IMR-90 (cell line): ENCODE data around the gene CWC27. TPM values are rescaled to one million over a fixed set of nuclear protein-coding genes. Genes with fewer than 3 reads are reported as not detected.

ENCODE experiments used
- ATAC-seq: fragments of 200-7000 bp; cut with Tn5 transposase; 2 replicates; pipeline ENCODE4 v1.9.1; 2020; ENCODE audit warnings: low read depth, mild to moderate bottlenecking, moderate library complexity
- BruUV-seq: library from RNA; stranded (reverse); fragments of 400-500 nt; replicated peaks from 2 replicates; lab custom pipeline; 2021; lab: Mats Ljungman, UMichigan
- CTCF ChIA-PET: fragments of 300-600 bp; formaldehyde crosslinking; extraction: SDS; loops from one replicate; lab custom pipeline; 2021; ENCODE audit warnings: antibody characterized with exemption; lab: Yijun Ruan, JAX
- POLR2A ChIA-PET: fragments of 300-600 bp; sonication (Branson Sonifier 250); formaldehyde crosslinking; loops from one replicate; lab custom pipeline; 2022; ENCODE audit warnings: antibody characterized with exemption; ENCODE audit not compliant: unreplicated experiment; lab: Charles Lee
- DNase-seq: peaks from one replicate; pipeline ENCODE4 v3.0.0; 2013
- H2AFZ ChIP-seq: replicated peaks from 2 replicates; pipeline ENCODE3; 2013; ENCODE audit warnings: low read length, mild to moderate bottlenecking; ENCODE audit not compliant: poor library complexity
- H2AK5ac ChIP-seq: 2 replicates; pipeline ENCODE4 v1.6.1; 2013; ENCODE audit warnings: low read depth, low read length, inconsistent platforms
- H2AK9ac ChIP-seq: replicated peaks from 2 replicates; pipeline ENCODE3; 2013; ENCODE audit warnings: mild to moderate bottlenecking, low read depth, low read length, moderate library complexity; ENCODE audit not compliant: poor library complexity
- H2BK120ac ChIP-seq: 2 replicates; pipeline ENCODE4 v1.6.1; 2013; ENCODE audit warnings: low read depth, low read length, inconsistent platforms
- H2BK15ac ChIP-seq: 3 replicates; pipeline ENCODE4 v1.6.1; 2013; ENCODE audit warnings: low read depth, low read length, inconsistent platforms
- H2BK20ac ChIP-seq: 2 replicates; pipeline ENCODE4 v1.6.1; 2013; ENCODE audit warnings: low read depth, mild to moderate bottlenecking, inconsistent platforms, low read length, moderate library complexity
- H2BK5ac ChIP-seq: 2 replicates; pipeline ENCODE4 v1.6.1; 2013; ENCODE audit warnings: mild to moderate bottlenecking, low read depth, low read length, inconsistent platforms; ENCODE audit not compliant: poor library complexity, severe bottlenecking
- H3K14ac ChIP-seq: replicated peaks from 2 replicates; pipeline ENCODE4 v1.6.1; 2013; ENCODE audit warnings: low read depth, low read length, inconsistent platforms
- H3K18ac ChIP-seq: 2 replicates; pipeline ENCODE4 v1.6.1; 2013; ENCODE audit warnings: low read depth, low read length, control low read depth
- H3K23ac ChIP-seq: 2 replicates; pipeline ENCODE4 v1.6.1; 2013; ENCODE audit warnings: low read depth, low read length, inconsistent platforms
- H3K27ac ChIP-seq: 2 replicates; pipeline ENCODE4 v1.5.1; 2013; ENCODE audit warnings: mild to moderate bottlenecking, control low read depth, low read length; ENCODE audit not compliant: insufficient read depth
- H3K27me3 ChIP-seq: 2 replicates; pipeline ENCODE4 v1.6.1; 2013; ENCODE audit warnings: low read length; ENCODE audit not compliant: control insufficient read depth, insufficient read depth
- H3K36me3 ChIP-seq: 2 replicates; pipeline ENCODE4 v1.6.1; 2013; ENCODE audit warnings: low read length, mixed read lengths; ENCODE audit not compliant: control insufficient read depth, insufficient read depth
- H3K4ac ChIP-seq: 2 replicates; pipeline ENCODE4 v1.6.1; 2013; ENCODE audit warnings: low read depth, low read length, inconsistent platforms
- H3K4me1 ChIP-seq: 2 replicates; pipeline ENCODE4 v1.6.1; 2013; ENCODE audit warnings: low read length, mixed read lengths; ENCODE audit not compliant: control insufficient read depth, insufficient read depth
- H3K4me2 ChIP-seq: 2 replicates; pipeline ENCODE4 v1.6.1; 2013; ENCODE audit warnings: low read depth, mild to moderate bottlenecking, control low read depth, low read length, moderate library complexity
- H3K4me3 ChIP-seq: 2 replicates; pipeline ENCODE4 v1.5.1; 2013; ENCODE audit warnings: low read depth, mild to moderate bottlenecking, control low read depth, low read length, moderate library complexity; ENCODE audit not compliant: insufficient read depth
- H3K56ac ChIP-seq: 2 replicates; pipeline ENCODE4 v1.6.1; 2013; ENCODE audit warnings: low read length, inconsistent platforms; ENCODE audit not compliant: insufficient read depth; ENCODE audit errors: extremely low read depth
- H3K79me1 ChIP-seq, 2 experiments: 2 replicates each; pipeline ENCODE4 v1.6.1; 2013; ENCODE audit warnings: low read length in 2 of 2, inconsistent platforms in 1 of 2, low read depth in 1 of 2
- H3K9ac ChIP-seq: 2 replicates; pipeline ENCODE4 v1.6.1; 2013; ENCODE audit warnings: low read depth, low read length, control low read depth
- H3K9me1 ChIP-seq: 2 replicates; pipeline ENCODE4 v1.6.1; 2013; ENCODE audit warnings: low read length, inconsistent platforms; ENCODE audit not compliant: insufficient read depth
- H3K9me3 ChIP-seq: 2 replicates; pipeline ENCODE4 v1.6.1; 2013; ENCODE audit warnings: low read length; ENCODE audit not compliant: control insufficient read depth, insufficient read depth
- H4K20me1 ChIP-seq: 2 replicates; pipeline ENCODE4 v1.6.1; 2013; ENCODE audit warnings: low read length, inconsistent platforms; ENCODE audit not compliant: insufficient read depth
- H4K5ac ChIP-seq: 2 replicates; pipeline ENCODE4 v1.6.1; 2013; ENCODE audit warnings: mild to moderate bottlenecking, low read depth, low read length, control low read depth
- H4K8ac ChIP-seq, 2 experiments: 2 replicates each; pipeline ENCODE4 v1.6.1; 2013; ENCODE audit warnings: low read depth in 2 of 2, low read length in 2 of 2, control low read depth in 1 of 2, inconsistent platforms in 1 of 2
- H4K91ac ChIP-seq: 2 replicates; pipeline ENCODE4 v1.6.1; 2013; ENCODE audit warnings: low read depth, low read length, inconsistent platforms; ENCODE audit not compliant: insufficient read depth
- CEBPB ChIP-seq: IDR thresholded peaks from 2 replicates; pipeline ENCODE4 v1.6.1; 2012; ENCODE audit warnings: low read depth, low read length, improper control_type of control experiment
- CHD1 ChIP-seq: IDR thresholded peaks from 2 replicates; pipeline ENCODE4 v1.6.1; 2012; ENCODE audit warnings: low read depth, low read length, improper control_type of control experiment
- FOS ChIP-seq: fragments of 150-350 bp; IDR thresholded peaks from 2 replicates; pipeline ENCODE4 v1.6.1; 2016; ENCODE audit warnings: low read depth, low read length
- MXI1 ChIP-seq: IDR thresholded peaks from 2 replicates; pipeline ENCODE4 v1.6.1; 2012; ENCODE audit warnings: low read depth, mild to moderate bottlenecking, low read length, moderate library complexity, borderline replicate concordance
- NFE2L2 ChIP-seq: fragments of 150-350 bp; IDR thresholded peaks from 2 replicates; pipeline ENCODE4 v1.6.1; 2016; ENCODE audit warnings: low read depth, mild to moderate bottlenecking, low read length
- POLR2A ChIP-seq: IDR thresholded peaks from 2 replicates; pipeline ENCODE4 v1.6.1; 2012; ENCODE audit warnings: mild to moderate bottlenecking, low read depth, low read length
- RFX5 ChIP-seq: IDR thresholded peaks from 2 replicates; pipeline ENCODE4 v1.8.0; 2012; ENCODE audit warnings: low read depth, mild to moderate bottlenecking, low read length, moderate library complexity
- SMC3 ChIP-seq: fragments of 150-350 bp; IDR thresholded peaks from 2 replicates; pipeline ENCODE4 v1.6.1; 2016; ENCODE audit warnings: low read depth, mild to moderate bottlenecking, antibody characterized with exemption, low read length, moderate library complexity
- USF2 ChIP-seq: fragments of 150-350 bp; IDR thresholded peaks from 2 replicates; pipeline ENCODE4 v1.6.1; 2017; ENCODE audit warnings: mild to moderate bottlenecking, antibody characterized with exemption, low read length, low read depth
- WGBS, 2 experiments: methylation state at CpG; one replicate each; pipeline versions ENCODE4 v1.1.5 to v1.1.7; 2013; ENCODE audit warnings: missing lambda C conversion rate in 2 of 2; ENCODE audit not compliant: insufficient read length in 1 of 2; ENCODE audit errors: extremely low coverage in 2 of 2; 5-methylcytosine and 5-hydroxymethylcytosine counted together
- dilution Hi-C: fragments of 300-500 bp; cut with HindIII; formaldehyde crosslinking; loops from one replicate; pipeline ENCODE4 v1.14.3; 2018; ENCODE audit warnings: low sequenced_read_pairs; ENCODE audit not compliant: unreplicated experiment
- in situ Hi-C: fragments of 300-500 bp; cut with MboI; formaldehyde crosslinking; loops from 3 replicates; pipeline ENCODE4 v1.14.3; 2019; ENCODE audit warnings: low sequenced_read_pairs, inconsistent platforms, mixed read lengths
- intact Hi-C: fragments of 100-400 bp; cut with micrococcal nuclease; formaldehyde crosslinking; loops from 2 replicates; pipeline ENCODE4 v1.10.0; 2022
- polyA plus RNA-seq, 3 experiments: library from polyadenylated mRNA; depleted of rRNA; stranded (reverse); fragments of >200 nt; gene quantifications; 2 replicates each; pipeline ENCODE4 v1.2.3, GENCODE V29; 2012; ENCODE audit warnings: low replicate concordance in 1 of 3
- total RNA-seq: library from RNA; depleted of rRNA; stranded (reverse); fragments of >200 nt; gene quantifications from 2 replicates; pipeline ENCODE4 v1.2.3, GENCODE V29; 2012
- TF ChIP-seq, protein P1 (sequence below): fragments of 150-350 bp; IDR thresholded peaks from 2 replicates; pipeline ENCODE4 v1.6.1; 2016; ENCODE audit warnings: low read depth, mild to moderate bottlenecking, low read length, moderate library complexity, borderline replicate concordance
- TF ChIP-seq, protein P2 (sequence below): conservative IDR thresholded peaks from 2 replicates; pipeline ENCODE4 v1.5.1; 2012; ENCODE audit warnings: mild to moderate bottlenecking, low read depth, low read length, improper control_type of control experiment

Gene CWC27
- total and polyA plus RNA-seq, 2 of the 4 experiments (the other 2 are of a cell fraction) = 13.3 to 17.1 TPM

GRCh38 chr5:65018763-65019162 is 250.0 kb downstream of the CWC27 start:
- no peaks in the 10 kb centered on the region; a peak in 1 of 4 replicates for H3K79me1 ChIP-seq
- ChIA-PET CTCF (no interaction called here), POLR2A (no interaction called here)
- dilution Hi-C loops (no loop called here), intact Hi-C loops (no loop called here), in situ Hi-C loops (no loop called here)
- TF ChIP-seq NFE2L2 (no peak), USF2 (no peak), POLR2A (no peak), MXI1 (no peak), CHD1 (no peak), CEBPB (no peak), SMC3 (no peak), FOS (no peak), RFX5 (no peak)
- TF ChIP-seq, protein P1, sequence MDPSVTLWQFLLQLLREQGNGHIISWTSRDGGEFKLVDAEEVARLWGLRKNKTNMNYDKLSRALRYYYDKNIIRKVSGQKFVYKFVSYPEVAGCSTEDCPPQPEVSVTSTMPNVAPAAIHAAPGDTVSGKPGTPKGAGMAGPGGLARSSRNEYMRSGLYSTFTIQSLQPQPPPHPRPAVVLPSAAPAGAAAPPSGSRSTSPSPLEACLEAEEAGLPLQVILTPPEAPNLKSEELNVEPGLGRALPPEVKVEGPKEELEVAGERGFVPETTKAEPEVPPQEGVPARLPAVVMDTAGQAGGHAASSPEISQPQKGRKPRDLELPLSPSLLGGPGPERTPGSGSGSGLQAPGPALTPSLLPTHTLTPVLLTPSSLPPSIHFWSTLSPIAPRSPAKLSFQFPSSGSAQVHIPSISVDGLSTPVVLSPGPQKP = no peak
- TF ChIP-seq, protein P2, sequence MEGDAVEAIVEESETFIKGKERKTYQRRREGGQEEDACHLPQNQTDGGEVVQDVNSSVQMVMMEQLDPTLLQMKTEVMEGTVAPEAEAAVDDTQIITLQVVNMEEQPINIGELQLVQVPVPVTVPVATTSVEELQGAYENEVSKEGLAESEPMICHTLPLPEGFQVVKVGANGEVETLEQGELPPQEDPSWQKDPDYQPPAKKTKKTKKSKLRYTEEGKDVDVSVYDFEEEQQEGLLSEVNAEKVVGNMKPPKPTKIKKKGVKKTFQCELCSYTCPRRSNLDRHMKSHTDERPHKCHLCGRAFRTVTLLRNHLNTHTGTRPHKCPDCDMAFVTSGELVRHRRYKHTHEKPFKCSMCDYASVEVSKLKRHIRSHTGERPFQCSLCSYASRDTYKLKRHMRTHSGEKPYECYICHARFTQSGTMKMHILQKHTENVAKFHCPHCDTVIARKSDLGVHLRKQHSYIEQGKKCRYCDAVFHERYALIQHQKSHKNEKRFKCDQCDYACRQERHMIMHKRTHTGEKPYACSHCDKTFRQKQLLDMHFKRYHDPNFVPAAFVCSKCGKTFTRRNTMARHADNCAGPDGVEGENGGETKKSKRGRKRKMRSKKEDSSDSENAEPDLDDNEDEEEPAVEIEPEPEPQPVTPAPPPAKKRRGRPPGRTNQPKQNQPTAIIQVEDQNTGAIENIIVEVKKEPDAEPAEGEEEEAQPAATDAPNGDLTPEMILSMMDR = no peak
- no peaks in the 10 kb centered on the region for H4K20me1 ChIP-seq
- no peak for DNase-seq
- H3K9me3 ChIP-seq = no peaks in the 10 kb centered on the region
- H3K27ac ChIP-seq = no peak overlapping the region
- no peak overlapping the region for H3K4me2 ChIP-seq
- H3K23ac ChIP-seq = peak overlapping the region; percentile 59; the same call in 1 of the 2 replicates
- H3K9me1 ChIP-seq = peaks cover 3% of the 10 kb centered on the region; the same call in 1 of the 2 replicates
- H3K4me3 ChIP-seq = no peak overlapping the region
- H2AFZ ChIP-seq = no peak overlapping the region
- no peak overlapping the region for H2BK15ac ChIP-seq
- peak overlapping the region; percentile 53 for H2BK5ac ChIP-seq
- peak overlapping the region in 1 of 2 experiments; percentile 32; a peak in 2 of 4 replicates for H4K8ac ChIP-seq
- no peak overlapping the region; the same call in 1 of the 2 replicates for H3K9ac ChIP-seq
- H4K5ac ChIP-seq = peak overlapping the region; percentile 44; the same call in 1 of the 2 replicates
- peak overlapping the region; percentile 67 for H3K4ac ChIP-seq
- H4K91ac ChIP-seq = peak overlapping the region; percentile 32
- ATAC-seq = no peak
- peak overlapping the region; percentile 79 for H2AK5ac ChIP-seq
- no peak overlapping the region for H3K56ac ChIP-seq
- H3K18ac ChIP-seq = peak overlapping the region; percentile 28; the same call in 1 of the 2 replicates
- WGBS, 2 experiments = no CpG with 5 or more reads among the region's 2 CpGs
- BruUV-seq = no TSS peak
- no peaks in the 10 kb centered on the region for H3K36me3 ChIP-seq
- peaks cover 4% of the 10 kb centered on the region; the same call in 1 of the 2 replicates for H3K4me1 ChIP-seq
- no peak overlapping the region for H2AK9ac ChIP-seq
- H2BK20ac ChIP-seq = no peak overlapping the region
- H3K14ac ChIP-seq = no peak overlapping the region
- no peaks in the 10 kb centered on the region for H3K27me3 ChIP-seq
- H2BK120ac ChIP-seq = no peak overlapping the region
